ENCODE data around the gene PDK4.

PDK4 gene

GRCh38 chr7:95596198-95597063 is at the start of gene PDK4:
Gene PDK4 (minus strand): TSS chr7:95596516. CDS start chr7:95596293, 223 bp downstream.
- no peaks in the 10 kb centered on the region for H3K27me3 ChIP-seq (ENCODE audit: control insufficient read depth, insufficient read depth, low read length)
- peak within 1 kb of the TSS; percentile 96 for H3K9ac ChIP-seq (ENCODE audit: low read length)
- H3K36me3 ChIP-seq (ENCODE audit: control insufficient read depth, insufficient read depth, low read length), result peaks cover 2% of the 10 kb centered on the region
- H3K4me1 ChIP-seq (ENCODE audit: control insufficient read depth, insufficient read depth, low read length), result peaks cover 14% of the 10 kb centered on the region
- peak within 1 kb of the TSS; percentile 98 for H3K4me3 ChIP-seq (ENCODE audit: low read length)
- peak within 1 kb of the TSS; percentile 99 for H3K27ac ChIP-seq (ENCODE audit: low read depth, low read length)

GRCh38 chr7:95642173-95642572 is 45.9 kb upstream of the PDK4 start:
- H3K27ac ChIP-seq (ENCODE audit: low read depth, low read length), result no peak overlapping the region
- no peaks in the 10 kb centered on the region for H3K36me3 ChIP-seq (ENCODE audit: control insufficient read depth, insufficient read depth, low read length)
- peaks cover 4% of the 10 kb centered on the region for H3K4me1 ChIP-seq (ENCODE audit: control insufficient read depth, insufficient read depth, low read length)
- H3K4me3 ChIP-seq (ENCODE audit: low read length), result no peak overlapping the region
- no peak overlapping the region for H3K9ac ChIP-seq (ENCODE audit: low read length)
- H3K27me3 ChIP-seq (ENCODE audit: control insufficient read depth, insufficient read depth, low read length), result no peaks in the 10 kb centered on the region

- H3K27me3 ChIP-seq (ENCODE audit: control insufficient read depth, insufficient read depth, low read length), result no peaks in the 10 kb centered on the region
- no peaks in the 10 kb centered on the region for H3K36me3 ChIP-seq (ENCODE audit: control insufficient read depth, insufficient read depth, low read length)
- H3K27ac ChIP-seq (ENCODE audit: low read depth, low read length), result no peak overlapping the region
- no peak overlapping the region for H3K9ac ChIP-seq (ENCODE audit: low read length)
- H3K4me1 ChIP-seq (ENCODE audit: control insufficient read depth, insufficient read depth, low read length), result peaks cover 3% of the 10 kb centered on the region
- no peak overlapping the region for H3K4me3 ChIP-seq (ENCODE audit: low read length)
These were observed 40.0 kb upstream of the PDK4 start for GRCh38 chr7:95636140-95636940.

DNA sequence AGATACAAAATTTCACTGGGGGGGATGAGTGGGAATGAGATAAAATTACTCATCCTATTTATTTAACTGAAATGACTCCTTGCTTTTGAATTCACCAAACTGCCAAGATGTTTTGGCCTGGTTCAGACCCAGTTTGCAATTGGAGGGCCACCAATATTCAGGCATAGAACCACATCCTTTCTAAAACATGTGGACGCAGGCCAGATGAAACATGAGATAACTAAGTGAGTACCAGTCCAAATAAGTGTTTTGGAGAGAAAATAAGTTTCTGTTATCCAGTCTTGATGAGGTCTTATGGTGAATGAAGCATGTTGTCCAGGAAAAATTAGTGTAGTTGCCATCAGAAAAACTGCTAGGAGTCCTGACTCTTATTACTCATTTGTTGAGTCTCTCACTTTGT is 36.3 kb upstream of the PDK4 start:
- no peak overlapping the region for H3K9ac ChIP-seq (ENCODE audit: low read length)
- H3K36me3 ChIP-seq (ENCODE audit: control insufficient read depth, insufficient read depth, low read length), result no peaks in the 10 kb centered on the region
- H3K4me3 ChIP-seq (ENCODE audit: low read length), result no peak overlapping the region
- no peak overlapping the region for H3K27ac ChIP-seq (ENCODE audit: low read depth, low read length)
- peaks cover 4% of the 10 kb centered on the region for H3K4me1 ChIP-seq (ENCODE audit: control insufficient read depth, insufficient read depth, low read length)
- H3K27me3 ChIP-seq (ENCODE audit: control insufficient read depth, insufficient read depth, low read length), result no peaks in the 10 kb centered on the region

GRCh38 chr7:95631527-95631926 is 35.2 kb upstream of the PDK4 start:
- H3K27me3 ChIP-seq (ENCODE audit: control insufficient read depth, insufficient read depth, low read length), result no peaks in the 10 kb centered on the region
- H3K4me3 ChIP-seq (ENCODE audit: low read length), result no peak overlapping the region
- no peaks in the 10 kb centered on the region for H3K36me3 ChIP-seq (ENCODE audit: control insufficient read depth, insufficient read depth, low read length)
- peak overlapping the region; percentile 70 for H3K27ac ChIP-seq (ENCODE audit: low read depth, low read length)
- no peak overlapping the region for H3K9ac ChIP-seq (ENCODE audit: low read length)
- H3K4me1 ChIP-seq (ENCODE audit: control insufficient read depth, insufficient read depth, low read length), result peaks cover 4% of the 10 kb centered on the region

DNA sequence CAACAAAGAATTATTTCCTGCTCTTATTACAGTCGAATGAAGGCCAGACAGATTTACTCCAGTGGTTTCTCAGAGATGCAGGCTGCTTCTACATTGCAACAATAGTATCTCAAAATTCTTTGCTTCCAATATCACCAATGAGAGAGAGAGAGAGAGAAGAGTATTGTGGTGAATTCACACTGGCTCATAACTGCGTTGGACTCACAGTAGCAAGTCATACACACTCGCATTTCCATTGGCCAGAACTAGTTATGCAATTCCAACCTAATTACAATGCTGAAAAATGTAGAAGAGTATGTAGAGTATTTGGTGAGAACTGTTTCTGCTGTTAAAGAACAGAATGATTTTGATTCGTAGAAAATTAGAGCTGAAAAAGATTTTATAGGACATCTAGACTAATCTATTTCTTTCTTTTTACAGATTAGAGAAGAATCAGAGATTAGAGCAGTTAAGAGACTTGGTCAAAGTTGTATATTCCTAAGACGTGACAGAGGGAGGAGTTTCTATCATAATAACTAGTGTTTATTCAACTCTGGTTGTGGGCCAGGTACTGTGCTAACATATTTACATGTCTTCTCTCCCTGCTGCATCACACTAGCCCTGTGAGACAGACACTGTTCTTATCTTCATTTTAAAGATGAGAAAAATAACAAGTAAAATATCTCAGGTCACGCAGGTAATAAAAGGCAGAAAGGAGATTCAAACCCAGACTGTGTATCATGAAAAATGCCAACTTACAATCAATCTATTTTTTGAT is 34.6 kb upstream of the PDK4 start:
- Histone ChIP-seq H3K4me3 (ENCODE audit: low read length) (no peak overlapping the region), H3K27ac (ENCODE audit: low read depth, low read length) (peak overlapping the region; percentile 70), H3K27me3 (ENCODE audit: control insufficient read depth, insufficient read depth, low read length) (no peaks in the 10 kb centered on the region), H3K4me1 (ENCODE audit: control insufficient read depth, insufficient read depth, low read length) (peaks cover 4% of the 10 kb centered on the region), H3K36me3 (ENCODE audit: control insufficient read depth, insufficient read depth, low read length) (no peaks in the 10 kb centered on the region), H3K9ac (ENCODE audit: low read length) (no peak overlapping the region)

DNA sequence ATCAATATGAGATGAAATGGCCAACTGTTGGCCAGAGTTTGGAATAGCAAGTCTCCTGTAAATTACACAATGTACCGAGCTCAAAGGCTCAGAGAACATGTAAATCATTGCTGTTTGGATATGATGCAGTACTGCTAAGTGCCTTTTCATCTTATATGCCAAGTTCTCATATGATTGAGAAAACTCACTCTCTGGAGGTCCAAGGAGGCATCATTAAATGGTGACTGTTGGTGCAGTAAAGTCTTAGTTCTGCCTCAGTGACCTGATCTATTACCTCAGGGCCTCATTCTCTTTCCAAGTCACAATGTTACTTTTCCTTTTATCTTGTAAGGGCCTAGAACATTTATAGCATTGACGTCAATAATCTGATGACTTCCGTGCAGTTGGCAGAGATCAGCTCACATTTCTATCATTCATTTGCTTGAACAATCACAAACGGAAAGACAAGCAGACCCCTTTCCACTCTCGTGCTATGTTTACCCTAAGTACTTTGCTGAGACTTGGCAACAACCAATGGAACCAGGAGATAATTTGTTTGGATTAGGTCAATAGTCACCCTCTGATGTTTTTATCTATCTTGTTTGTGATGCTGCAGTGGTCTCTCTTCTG is 32.6 kb upstream of the PDK4 start:
- peaks cover 4% of the 10 kb centered on the region for H3K4me1 ChIP-seq (ENCODE audit: control insufficient read depth, insufficient read depth, low read length)
- H3K4me3 ChIP-seq (ENCODE audit: low read length), result no peak overlapping the region
- H3K27ac ChIP-seq (ENCODE audit: low read depth, low read length), result peak overlapping the region; percentile 28
- no peak overlapping the region for H3K9ac ChIP-seq (ENCODE audit: low read length)
- H3K27me3 ChIP-seq (ENCODE audit: control insufficient read depth, insufficient read depth, low read length), result no peaks in the 10 kb centered on the region
- no peaks in the 10 kb centered on the region for H3K36me3 ChIP-seq (ENCODE audit: control insufficient read depth, insufficient read depth, low read length)

DNA sequence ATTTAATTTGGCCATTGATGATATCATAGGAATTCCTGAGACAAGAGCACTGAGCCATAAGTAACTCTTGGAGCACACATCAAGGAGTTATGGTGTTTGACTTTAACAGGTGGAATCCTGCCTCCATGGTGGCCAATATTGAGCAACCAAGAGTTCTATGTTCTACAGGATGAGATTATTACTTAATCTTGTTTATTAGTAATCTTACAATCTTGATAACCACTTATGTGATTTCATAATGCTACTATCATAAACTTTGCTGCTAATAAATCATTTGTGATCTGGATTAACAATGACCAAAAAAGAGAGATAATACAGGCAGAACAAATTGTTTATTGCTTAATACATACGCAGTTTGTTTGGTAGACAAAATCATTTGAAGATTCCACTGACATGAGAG is 27.5 kb upstream of the PDK4 start:
- no peak overlapping the region for H3K27ac ChIP-seq (ENCODE audit: low read depth, low read length)
- H3K36me3 ChIP-seq (ENCODE audit: control insufficient read depth, insufficient read depth, low read length), result no peaks in the 10 kb centered on the region
- no peak overlapping the region for H3K4me3 ChIP-seq (ENCODE audit: low read length)
- H3K4me1 ChIP-seq (ENCODE audit: control insufficient read depth, insufficient read depth, low read length), result no peaks in the 10 kb centered on the region
- no peak overlapping the region for H3K9ac ChIP-seq (ENCODE audit: low read length)
- H3K27me3 ChIP-seq (ENCODE audit: control insufficient read depth, insufficient read depth, low read length), result no peaks in the 10 kb centered on the region

GRCh38 chr7:95622859-95623258 is 26.5 kb upstream of the PDK4 start:
- no peaks in the 10 kb centered on the region for H3K4me1 ChIP-seq (ENCODE audit: control insufficient read depth, insufficient read depth, low read length)
- H3K36me3 ChIP-seq (ENCODE audit: control insufficient read depth, insufficient read depth, low read length), result no peaks in the 10 kb centered on the region
- no peak overlapping the region for H3K4me3 ChIP-seq (ENCODE audit: low read length)
- no peak overlapping the region for H3K9ac ChIP-seq (ENCODE audit: low read length)
- H3K27ac ChIP-seq (ENCODE audit: low read depth, low read length), result no peak overlapping the region
- H3K27me3 ChIP-seq (ENCODE audit: control insufficient read depth, insufficient read depth, low read length), result no peaks in the 10 kb centered on the region

DNA sequence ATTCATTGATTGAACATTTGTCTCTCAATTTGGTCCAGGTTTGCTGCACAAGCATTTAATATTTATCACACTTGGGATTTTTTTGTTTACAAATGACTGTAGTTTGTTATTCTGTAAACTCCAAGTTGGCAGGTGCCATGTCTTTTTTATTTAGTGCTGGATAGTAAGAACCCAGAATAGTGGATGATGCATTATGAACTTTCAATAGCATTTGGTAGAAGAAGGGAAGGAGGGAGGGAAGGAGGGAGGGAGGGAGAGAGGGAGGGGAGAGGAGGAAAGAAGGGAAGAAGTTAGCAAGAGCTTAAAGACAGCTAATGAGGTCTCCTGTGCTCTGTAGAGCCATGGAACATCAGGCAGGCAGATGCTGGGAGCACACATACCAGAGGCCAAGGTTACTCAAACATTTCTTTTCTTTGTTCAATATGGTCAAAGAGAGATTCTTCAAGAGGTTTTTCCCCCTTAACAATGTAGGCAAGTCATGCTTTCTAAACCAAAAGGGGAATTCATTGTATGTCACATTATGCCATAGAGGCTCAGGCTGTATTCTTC is 25.8 kb upstream of the PDK4 start:
- no peaks in the 10 kb centered on the region for H3K36me3 ChIP-seq (ENCODE audit: control insufficient read depth, insufficient read depth, low read length)
- no peak overlapping the region for H3K4me3 ChIP-seq (ENCODE audit: low read length)
- H3K27ac ChIP-seq (ENCODE audit: low read depth, low read length), result no peak overlapping the region
- no peaks in the 10 kb centered on the region for H3K4me1 ChIP-seq (ENCODE audit: control insufficient read depth, insufficient read depth, low read length)
- H3K27me3 ChIP-seq (ENCODE audit: control insufficient read depth, insufficient read depth, low read length), result no peaks in the 10 kb centered on the region
- no peak overlapping the region for H3K9ac ChIP-seq (ENCODE audit: low read length)

GRCh38 chr7:95621404-95621803 is 25.1 kb upstream of the PDK4 start:
- H3K4me3 ChIP-seq (ENCODE audit: low read length), result no peak overlapping the region
- H3K27me3 ChIP-seq (ENCODE audit: control insufficient read depth, insufficient read depth, low read length), result no peaks in the 10 kb centered on the region
- no peaks in the 10 kb centered on the region for H3K36me3 ChIP-seq (ENCODE audit: control insufficient read depth, insufficient read depth, low read length)
- H3K27ac ChIP-seq (ENCODE audit: low read depth, low read length), result no peak overlapping the region
- no peak overlapping the region for H3K9ac ChIP-seq (ENCODE audit: low read length)
- H3K4me1 ChIP-seq (ENCODE audit: control insufficient read depth, insufficient read depth, low read length), result no peaks in the 10 kb centered on the region

- Histone ChIP-seq H3K4me1 (ENCODE audit: control insufficient read depth, insufficient read depth, low read length) (no peaks in the 10 kb centered on the region), H3K27ac (ENCODE audit: low read depth, low read length) (no peak overlapping the region), H3K4me3 (ENCODE audit: low read length) (no peak overlapping the region), H3K27me3 (ENCODE audit: control insufficient read depth, insufficient read depth, low read length) (no peaks in the 10 kb centered on the region), H3K9ac (ENCODE audit: low read length) (no peak overlapping the region), H3K36me3 (ENCODE audit: control insufficient read depth, insufficient read depth, low read length) (no peaks in the 10 kb centered on the region)
These were observed 24.3 kb upstream of the PDK4 start for GRCh38 chr7:95620631-95621030.

All from rectal smooth muscle tissue (tissue), 1 donor.